ENCODE measurements around the gene PRR9.

DNA sequence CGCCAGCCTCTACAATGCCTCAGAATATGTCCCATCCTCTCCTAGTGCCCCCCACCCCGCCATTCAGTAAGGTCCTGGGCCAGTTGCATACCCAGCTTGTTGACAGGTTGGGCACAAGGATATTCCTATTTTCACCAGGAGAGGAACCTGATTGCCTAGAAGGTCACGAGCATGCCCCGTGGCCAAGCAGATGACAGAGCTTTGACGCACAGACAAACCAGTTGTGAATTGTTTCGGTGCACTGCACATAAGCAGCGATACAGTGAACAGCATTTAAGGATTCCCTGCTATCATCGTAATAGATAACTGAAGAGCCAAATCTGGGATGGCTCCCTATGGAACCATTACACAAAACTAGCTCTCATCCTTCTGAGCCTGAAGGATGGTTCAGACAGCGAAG, 10.8 kb upstream of the PRR9 start:
- TF ChIP-seq, protein P1, sequence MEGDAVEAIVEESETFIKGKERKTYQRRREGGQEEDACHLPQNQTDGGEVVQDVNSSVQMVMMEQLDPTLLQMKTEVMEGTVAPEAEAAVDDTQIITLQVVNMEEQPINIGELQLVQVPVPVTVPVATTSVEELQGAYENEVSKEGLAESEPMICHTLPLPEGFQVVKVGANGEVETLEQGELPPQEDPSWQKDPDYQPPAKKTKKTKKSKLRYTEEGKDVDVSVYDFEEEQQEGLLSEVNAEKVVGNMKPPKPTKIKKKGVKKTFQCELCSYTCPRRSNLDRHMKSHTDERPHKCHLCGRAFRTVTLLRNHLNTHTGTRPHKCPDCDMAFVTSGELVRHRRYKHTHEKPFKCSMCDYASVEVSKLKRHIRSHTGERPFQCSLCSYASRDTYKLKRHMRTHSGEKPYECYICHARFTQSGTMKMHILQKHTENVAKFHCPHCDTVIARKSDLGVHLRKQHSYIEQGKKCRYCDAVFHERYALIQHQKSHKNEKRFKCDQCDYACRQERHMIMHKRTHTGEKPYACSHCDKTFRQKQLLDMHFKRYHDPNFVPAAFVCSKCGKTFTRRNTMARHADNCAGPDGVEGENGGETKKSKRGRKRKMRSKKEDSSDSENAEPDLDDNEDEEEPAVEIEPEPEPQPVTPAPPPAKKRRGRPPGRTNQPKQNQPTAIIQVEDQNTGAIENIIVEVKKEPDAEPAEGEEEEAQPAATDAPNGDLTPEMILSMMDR (IDR thresholded peaks at IDR 0.05), result no peak
- TF ChIP-seq POLR2AphosphoS5 (IDR thresholded peaks at IDR 0.05), result no peak
- no peak for TF ChIP-seq POLR2A (IDR thresholded peaks at IDR 0.05)

All from gastroesophageal sphincter (tissue), 3 donors.